Nephron progenitor cell (in vitro differentiated cells): ENCODE data around the gene ERFL.

Source experiments
- DNase-seq: peaks from one replicate; pipeline ENCODE4 v3.0.0; 2021
- H3K27ac Mint-ChIP-seq: 2 replicates; pipeline ENCODE4 v1.8.0; 2021; ENCODE audit warnings: mild to moderate bottlenecking, moderate library complexity, mixed read lengths
- H3K27me3 Mint-ChIP-seq: 2 replicates; pipeline ENCODE4 v1.8.0; 2021; ENCODE audit warnings: mild to moderate bottlenecking, low read depth, mixed read lengths; ENCODE audit not compliant: poor library complexity
- H3K36me3 Mint-ChIP-seq: 2 replicates; pipeline ENCODE4 v1.8.0; 2021; ENCODE audit warnings: low read depth, mixed read lengths
- H3K4me1 Mint-ChIP-seq: 2 replicates; pipeline ENCODE4 v1.8.0; 2021; ENCODE audit warnings: mixed read lengths
- H3K4me3 Mint-ChIP-seq: 2 replicates; pipeline ENCODE4 v1.8.0; 2021; ENCODE audit warnings: mild to moderate bottlenecking, moderate library complexity, mixed read lengths
- H3K9me3 Mint-ChIP-seq: 2 replicates; pipeline ENCODE4 v1.8.0; 2021; ENCODE audit warnings: mild to moderate bottlenecking, moderate library complexity, mixed read lengths
- CTCF ChIP-seq: fragments of 200-600 bp; sonication (generic); IDR thresholded peaks from 2 replicates; pipeline ENCODE4 v1.5.0; 2021; ENCODE audit warnings: antibody characterized with exemption

ERFL gene

GRCh38 chr19:41912899-41913537, 15.2 kb downstream of the ERFL start:
- H3K27ac Mint-ChIP-seq, result no peak overlapping the region
- DNase-seq, result peak; percentile 50

GRCh38 chr19:41911889-41912731, 16.1 kb downstream of the ERFL start:
- Mint-ChIP-seq H3K9me3 (no peaks in the 10 kb centered on the region), H3K4me1 (peaks cover 12% of the 10 kb centered on the region), H3K36me3 (no peaks in the 10 kb centered on the region), H3K27ac (no peak overlapping the region), H3K4me3 (peak overlapping the region; percentile 54), H3K27me3 (no peaks in the 10 kb centered on the region)
- TF ChIP-seq CTCF, result no peak
- DNase-seq, result no peak

More at GRCh38 chr19:41912899-41913537, 15.2 kb downstream of the ERFL start:
- no peak for TF ChIP-seq CTCF
- no peak overlapping the region for H3K4me3 Mint-ChIP-seq
- no peaks in the 10 kb centered on the region for H3K27me3 Mint-ChIP-seq
- H3K9me3 Mint-ChIP-seq, result no peaks in the 10 kb centered on the region
- peaks cover 12% of the 10 kb centered on the region for H3K4me1 Mint-ChIP-seq
- H3K36me3 Mint-ChIP-seq, result no peaks in the 10 kb centered on the region

GRCh38 chr19:41910992-41911888, 17.0 kb downstream of the ERFL start:
- DNase-seq, result no peak
- Mint-ChIP-seq H3K4me3 (peak overlapping the region; percentile 54), H3K4me1 (peaks cover 18% of the 10 kb centered on the region), H3K27ac (no peak overlapping the region), H3K9me3 (no peaks in the 10 kb centered on the region), H3K36me3 (no peaks in the 10 kb centered on the region), H3K27me3 (no peaks in the 10 kb centered on the region)
- TF ChIP-seq CTCF, result no peak

- no peaks in the 10 kb centered on the region for H3K27me3 Mint-ChIP-seq
- H3K4me3 Mint-ChIP-seq, result no peak overlapping the region
Observed at GRCh38 chr19:41910240-41910991, 17.8 kb downstream of the ERFL start.

More at GRCh38 chr19:41910240-41910991, 17.8 kb downstream of the ERFL start:
- Mint-ChIP-seq H3K36me3 (peaks cover 5% of the 10 kb centered on the region), H3K9me3 (no peaks in the 10 kb centered on the region), H3K4me1 (peaks cover 24% of the 10 kb centered on the region), H3K27ac (no peak overlapping the region)
- DNase-seq, result no peak
- TF ChIP-seq CTCF, result no peak
